HepG2 (cell line): ENCODE data around the gene FGL2. TPM values are rescaled to one million over a fixed set of nuclear protein-coding genes. Genes with fewer than 3 reads are reported as not detected.

Experiments used
- AGO2 ChIP-seq: fragments of 200-400 bp; formaldehyde crosslinking; optimal IDR thresholded peaks from 2 replicates; pipeline ENCODE3; 2017; ENCODE audit warnings: mild to moderate bottlenecking, low read depth, low read length, moderate library complexity
- DNMT1 ChIP-seq: sonication (generic); formaldehyde crosslinking; IDR thresholded peaks from 2 replicates; pipeline ENCODE4 v1.5.1; 2020; ENCODE audit warnings: mild to moderate bottlenecking, missing genetic modification reagents
- DNMT3B ChIP-seq: conservative IDR thresholded peaks from 2 replicates; pipeline ENCODE4 v1.6.1; 2016; ENCODE audit warnings: missing biosample characterization, control low read depth
- ELF1 ChIP-seq: sonication (generic); formaldehyde crosslinking; IDR thresholded peaks from 2 replicates; pipeline ENCODE4 v1.4.0; 2020; ENCODE audit warnings: missing genetic modification reagents
- HCFC1 ChIP-seq: fragments of 150-350 bp; IDR thresholded peaks from 2 replicates; pipeline ENCODE4 v1.6.1; 2014; ENCODE audit warnings: low read depth, low read length
- KLF15 ChIP-seq: sonication (generic); formaldehyde crosslinking; IDR thresholded peaks from 2 replicates; pipeline ENCODE4 v1.8.1; 2023; ENCODE audit warnings: borderline replicate concordance, mild to moderate bottlenecking, inconsistent platforms, missing genetic modification reagents, mixed read lengths
- MYNN ChIP-seq: sonication (generic); formaldehyde crosslinking; IDR thresholded peaks from 2 replicates; pipeline ENCODE4 v1.4.0; 2020; ENCODE audit warnings: mild to moderate bottlenecking, low read depth, missing genetic modification reagents
- MZF1 ChIP-seq: sonication (generic); formaldehyde crosslinking; IDR thresholded peaks from 2 replicates; pipeline ENCODE4 v1.8.1; 2023; ENCODE audit warnings: mild to moderate bottlenecking, missing genetic modification reagents, borderline replicate concordance
- NCOA5 ChIP-seq: sonication (generic); formaldehyde crosslinking; IDR thresholded peaks from 2 replicates; pipeline ENCODE4 v1.4.0; 2020; ENCODE audit warnings: missing genetic modification reagents
- NFE2 ChIP-seq: sonication (generic); formaldehyde crosslinking; IDR thresholded peaks from 2 replicates; pipeline ENCODE4 v1.4.0; 2020; ENCODE audit warnings: missing genetic modification reagents
- NFYC ChIP-seq: IDR thresholded peaks from 2 replicates; pipeline ENCODE4 v1.6.1; 2016; ENCODE audit warnings: missing genetic modification reagents, missing compliant biosample characterization
- PAWR ChIP-seq: sonication (generic); formaldehyde crosslinking; IDR thresholded peaks from 2 replicates; pipeline ENCODE4 v1.4.0; 2020; ENCODE audit warnings: missing genetic modification reagents, mild to moderate bottlenecking, borderline replicate concordance
- RFXANK ChIP-seq: IDR thresholded peaks from 2 replicates; pipeline ENCODE4 v1.6.1; 2016
- SIN3A ChIP-seq: IDR thresholded peaks from 2 replicates; pipeline ENCODE4 v1.6.1; 2011; ENCODE audit warnings: low read depth, mild to moderate bottlenecking, control low read depth, low read length, borderline replicate concordance
- TARDBP ChIP-seq: sonication (generic); formaldehyde crosslinking; IDR thresholded peaks from 2 replicates; pipeline ENCODE4 v1.8.0; 2022; ENCODE audit warnings: mild to moderate bottlenecking, missing genetic modification reagents
- TEF ChIP-seq: sonication (generic); formaldehyde crosslinking; IDR thresholded peaks from 2 replicates; pipeline ENCODE4 v1.5.0; 2020; ENCODE audit warnings: missing genetic modification reagents
- ZBTB2 ChIP-seq: sonication (generic); formaldehyde crosslinking; IDR thresholded peaks from 2 replicates; pipeline ENCODE4 v1.8.0; 2022; ENCODE audit warnings: low read depth, missing genetic modification reagents
- ZBTB3 ChIP-seq: sonication (generic); formaldehyde crosslinking; IDR thresholded peaks from 2 replicates; pipeline ENCODE4 v1.4.0; 2020; ENCODE audit warnings: low read depth, mild to moderate bottlenecking, moderate library complexity, missing genetic modification reagents, borderline replicate concordance
- ZBTB43 ChIP-seq: sonication (generic); formaldehyde crosslinking; conservative IDR thresholded peaks from 2 replicates; pipeline ENCODE4 v1.4.0; 2020; ENCODE audit warnings: missing genetic modification reagents
- ZMYM3 ChIP-seq: sonication (generic); formaldehyde crosslinking; IDR thresholded peaks from 2 replicates; pipeline ENCODE4 v1.5.1; 2020; ENCODE audit warnings: mild to moderate bottlenecking, missing genetic modification reagents
- ZNF224 ChIP-seq: sonication (generic); formaldehyde crosslinking; IDR thresholded peaks from 2 replicates; pipeline ENCODE4 v1.5.0; 2020; ENCODE audit warnings: mild to moderate bottlenecking, missing genetic modification reagents
- ZNF609 ChIP-seq: sonication (generic); formaldehyde crosslinking; IDR thresholded peaks from 2 replicates; pipeline ENCODE4 v1.4.0; 2020; ENCODE audit warnings: mild to moderate bottlenecking, missing genetic modification reagents, borderline replicate concordance
- ZNF619 ChIP-seq: sonication (generic); formaldehyde crosslinking; IDR thresholded peaks from 2 replicates; pipeline ENCODE4 v1.4.0; 2020; ENCODE audit warnings: mild to moderate bottlenecking, missing genetic modification reagents
- polyA plus RNA-seq, 8 experiments: library from polyadenylated mRNA; depleted of rRNA in 3 of 8; stranded (reverse) in 7 of 8; unstranded in 1 of 8; fragments of >200 nt; fragmentation: Illumina TruSeq in 4 of 8; extraction: Trizol in 4 of 8; gene quantifications; 2 replicates each; pipeline versions ENCODE4 v1.2.1 to v1.2.3, GENCODE V29; 2011 to 2016; ENCODE audit warnings: low read depth in 4 of 8, missing spikeins in 1 of 8, mixed read lengths in 1 of 8; ENCODE audit not compliant: insufficient read depth in 1 of 8
- total RNA-seq, 5 experiments: library from RNA; depleted of rRNA; stranded (reverse); fragments of >200 nt; fragmentation: Illumina TruSeq; extraction: Trizol; gene quantifications; 2 replicates each; pipeline ENCODE4 v1.2.3, GENCODE V29; 2016; ENCODE audit warnings: low read depth in 1 of 5

FGL2 gene
- total and polyA plus RNA-seq, 2 of the 13 experiments (the other 11 are each of a cell fraction or from before 2014, with no cell fraction given) = 0.04 to 0.15 TPM

GRCh38 chr7:77245015-77245755, 45.6 kb upstream of the FGL2 start (continued):
- TF ChIP-seq ZBTB2 (no peak), AGO2 (no peak), KLF15 (CRISPR knock-in tag) (no peak), TARDBP (CRISPR knock-in tag) (peak; percentile 70; the same call in 1 of the 2 replicates), HCFC1 (no peak), ELF1 (0 out of 2 replicates have a peak, but pooled peaks have one; percentile 40), NFE2 (CRISPR knock-in tag) (no peak), SIN3A (peak; percentile 73; the same call in 1 of the 2 replicates), NFYC (CRISPR knock-in tag) (peak; percentile 10; the same call in 1 of the 2 replicates), ZBTB43 (no peak), ZNF224 (CRISPR knock-in tag) (no peak), DNMT1 (CRISPR knock-in tag) (no peak), ZMYM3 (CRISPR knock-in tag) (peak; percentile 71; the same call in 1 of the 2 replicates), MZF1 (CRISPR knock-in tag) (0 out of 2 replicates have a peak, but pooled peaks have one; percentile 28), TEF (CRISPR knock-in tag) (no peak), PAWR (no peak), ZNF619 (CRISPR knock-in tag) (no peak), ZNF609 (peak; percentile 33; the same call in 1 of the 2 replicates), MYNN (CRISPR knock-in tag) (no peak), ZBTB3 (no peak), DNMT3B (CRISPR knock-in tag) (no peak), RFXANK (CRISPR knock-in tag) (no peak), NCOA5 (CRISPR knock-in tag) (no peak)
